GM12801 (cell line): Measurements from ENCODE around the gene DIPK1C.

ENCODE experiments used
- CTCF ChIP-seq: IDR thresholded peaks from one replicate; pipeline ENCODE4 v1.5.1; 2011; ENCODE audit warnings: control low read depth; ENCODE audit not compliant: insufficient read length; ENCODE audit errors: extremely low read depth

DIPK1C gene

DNA sequence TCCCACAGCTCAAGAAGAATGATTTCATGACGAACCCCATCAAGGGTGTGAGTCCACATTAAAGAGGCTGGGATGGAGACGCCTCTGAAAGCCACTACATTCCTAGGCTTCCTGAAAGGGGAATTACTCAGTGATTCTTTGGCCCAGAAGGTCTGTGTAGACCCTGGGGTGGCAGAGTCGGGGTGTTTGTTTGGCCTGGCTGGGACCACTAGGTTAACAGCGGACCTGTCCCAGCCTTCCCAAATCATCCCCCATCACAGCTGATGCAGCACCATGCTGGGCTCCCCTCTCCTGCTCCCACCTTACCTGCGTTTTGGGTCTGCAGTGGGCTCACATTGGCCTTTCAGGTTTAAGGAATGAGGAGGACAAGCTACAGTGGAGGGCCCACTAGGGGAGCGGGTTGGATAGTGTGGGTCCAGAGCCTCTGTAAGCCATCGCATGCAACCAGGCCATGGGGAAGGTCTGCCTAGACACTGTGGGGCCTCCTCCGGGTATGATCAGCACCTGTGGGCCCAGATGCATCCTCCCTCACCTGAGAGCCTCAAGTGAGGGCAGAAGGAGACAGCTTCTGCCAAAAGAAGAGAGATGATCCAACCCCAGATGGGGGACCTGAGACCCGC is 16.2 kb downstream of the DIPK1C start:
- TF ChIP-seq CTCF, result no peak

DNA sequence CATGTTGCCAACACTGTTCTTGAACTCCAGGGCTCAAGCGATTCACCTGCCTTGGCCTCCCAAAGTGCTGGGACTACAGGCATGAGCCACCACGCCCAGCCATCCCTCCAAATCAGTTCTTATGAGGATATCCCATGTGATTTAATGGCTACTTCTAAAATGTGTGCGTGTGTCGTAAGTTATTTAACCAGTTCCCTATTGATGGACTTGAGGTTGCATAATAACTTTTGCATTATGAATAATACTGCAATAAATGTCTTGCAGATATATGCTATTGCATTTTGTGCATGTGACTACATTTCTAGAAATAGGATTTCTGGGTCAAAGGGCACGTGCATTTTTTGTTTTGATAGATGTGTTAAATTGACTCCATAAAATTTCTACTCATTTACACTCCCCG is 19.0 kb downstream of the DIPK1C start:
- no peak for TF ChIP-seq CTCF

DNA sequence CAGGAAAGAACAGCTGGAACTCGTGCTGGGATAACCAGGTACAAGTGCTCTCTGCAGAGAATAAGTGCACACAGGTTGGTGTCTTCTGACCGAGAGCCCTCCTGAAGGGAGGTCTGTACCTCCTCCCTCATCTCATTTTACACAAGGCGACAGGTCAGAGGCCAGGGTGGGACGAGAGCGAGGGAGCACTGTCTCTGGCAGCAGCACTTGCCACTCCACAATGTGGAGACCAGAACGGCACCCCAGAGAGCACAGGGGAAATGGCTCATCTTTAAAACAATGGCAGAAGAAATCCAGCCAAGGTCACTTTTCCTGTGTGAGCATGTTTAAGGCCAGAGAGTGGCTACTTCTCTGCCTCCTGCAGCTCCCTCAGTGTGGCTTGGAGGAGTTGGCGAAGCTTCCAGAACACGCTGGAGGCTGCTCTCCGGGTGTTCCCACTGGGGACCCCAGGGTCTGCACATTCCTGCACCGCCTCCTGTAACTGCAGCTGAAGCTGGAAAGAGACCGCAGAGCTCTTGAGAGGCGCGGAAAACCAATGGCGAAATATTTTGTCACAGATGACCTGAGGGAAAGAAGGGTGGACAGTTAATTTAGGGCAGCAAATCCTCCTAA is 20.8 kb downstream of the DIPK1C start:
- TF ChIP-seq CTCF, result no peak

- no peak for TF ChIP-seq CTCF
Observed at GRCh38 chr18:74435740-74436139, 21.4 kb downstream of the DIPK1C start.

- no peak for TF ChIP-seq CTCF
Observed at GRCh38 chr18:74434466-74434865, 22.6 kb downstream of the DIPK1C start.

GRCh38 chr18:74430806-74431571 is 26.1 kb downstream of the DIPK1C start:
- TF ChIP-seq CTCF, result no peak

GRCh38 chr18:74430231-74430630 is 26.9 kb downstream of the DIPK1C start:
- TF ChIP-seq CTCF, result no peak
